Measurements from ENCODE around the gene IMMP2L.

DNA sequence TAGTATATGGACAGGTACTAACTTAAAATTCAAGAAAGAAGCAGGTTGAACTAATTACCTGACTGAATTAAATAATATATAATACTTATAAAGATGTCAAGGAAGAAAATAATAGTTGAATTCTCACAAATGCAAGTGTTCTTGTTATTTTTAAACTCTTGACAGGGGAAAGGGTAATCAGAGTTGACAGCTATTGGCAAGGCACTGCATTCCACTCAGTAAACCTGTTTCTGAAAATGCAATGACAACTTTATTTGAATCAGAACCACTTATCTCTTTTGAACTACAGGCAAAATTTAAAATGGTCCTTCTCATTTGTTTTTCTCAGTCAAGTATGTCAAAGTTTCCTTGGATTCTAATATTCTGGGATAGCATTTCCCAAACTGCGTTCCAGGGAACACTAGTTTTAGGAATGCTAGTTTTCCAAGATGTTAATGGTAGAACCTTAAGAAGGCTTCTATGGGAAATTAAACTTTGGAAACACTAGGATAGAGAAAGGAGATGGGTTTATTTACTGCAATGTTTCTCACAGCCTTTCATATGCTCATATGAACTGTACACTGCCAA lies 575.1 kb downstream of the IMMP2L start:
- TF ChIP-seq, protein P1, sequence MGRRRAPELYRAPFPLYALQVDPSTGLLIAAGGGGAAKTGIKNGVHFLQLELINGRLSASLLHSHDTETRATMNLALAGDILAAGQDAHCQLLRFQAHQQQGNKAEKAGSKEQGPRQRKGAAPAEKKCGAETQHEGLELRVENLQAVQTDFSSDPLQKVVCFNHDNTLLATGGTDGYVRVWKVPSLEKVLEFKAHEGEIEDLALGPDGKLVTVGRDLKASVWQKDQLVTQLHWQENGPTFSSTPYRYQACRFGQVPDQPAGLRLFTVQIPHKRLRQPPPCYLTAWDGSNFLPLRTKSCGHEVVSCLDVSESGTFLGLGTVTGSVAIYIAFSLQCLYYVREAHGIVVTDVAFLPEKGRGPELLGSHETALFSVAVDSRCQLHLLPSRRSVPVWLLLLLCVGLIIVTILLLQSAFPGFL (CRISPR knock-in tag; IDR thresholded peaks at IDR 0.05; ENCODE audit: borderline replicate concordance): no peak
- TF ChIP-seq, protein P2, sequence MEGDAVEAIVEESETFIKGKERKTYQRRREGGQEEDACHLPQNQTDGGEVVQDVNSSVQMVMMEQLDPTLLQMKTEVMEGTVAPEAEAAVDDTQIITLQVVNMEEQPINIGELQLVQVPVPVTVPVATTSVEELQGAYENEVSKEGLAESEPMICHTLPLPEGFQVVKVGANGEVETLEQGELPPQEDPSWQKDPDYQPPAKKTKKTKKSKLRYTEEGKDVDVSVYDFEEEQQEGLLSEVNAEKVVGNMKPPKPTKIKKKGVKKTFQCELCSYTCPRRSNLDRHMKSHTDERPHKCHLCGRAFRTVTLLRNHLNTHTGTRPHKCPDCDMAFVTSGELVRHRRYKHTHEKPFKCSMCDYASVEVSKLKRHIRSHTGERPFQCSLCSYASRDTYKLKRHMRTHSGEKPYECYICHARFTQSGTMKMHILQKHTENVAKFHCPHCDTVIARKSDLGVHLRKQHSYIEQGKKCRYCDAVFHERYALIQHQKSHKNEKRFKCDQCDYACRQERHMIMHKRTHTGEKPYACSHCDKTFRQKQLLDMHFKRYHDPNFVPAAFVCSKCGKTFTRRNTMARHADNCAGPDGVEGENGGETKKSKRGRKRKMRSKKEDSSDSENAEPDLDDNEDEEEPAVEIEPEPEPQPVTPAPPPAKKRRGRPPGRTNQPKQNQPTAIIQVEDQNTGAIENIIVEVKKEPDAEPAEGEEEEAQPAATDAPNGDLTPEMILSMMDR (IDR thresholded peaks at IDR 0.05): no peak
- TF ChIP-seq PRDM15 (CRISPR knock-in tag; IDR thresholded peaks at IDR 0.05) (no peak), CBFB (CRISPR knock-in tag; IDR thresholded peaks at IDR 0.05; ENCODE audit: low read depth) (no peak)

All from WTC11 (cell line).